PC-3 (cell line): ENCODE data around the gene HNRNPH2. TPM values are rescaled to one million over a fixed set of nuclear protein-coding genes. Genes with fewer than 3 reads are reported as not detected.

Experiments used
- ATAC-seq: fragments of 200-7000 bp; cut with Tn5 transposase; 2 replicates; pipeline ENCODE4 v1.9.1; 2020; ENCODE audit warnings: mild to moderate bottlenecking, moderate library complexity
- BruUV-seq: library from RNA; stranded (reverse); fragments of 400-500 nt; replicated peaks from 2 replicates; lab custom pipeline; 2021; lab: Mats Ljungman, UMichigan
- CTCF ChIA-PET: fragments of 300-600 bp; sonication (Branson Sonifier 250); formaldehyde crosslinking; loops from one replicate; lab custom pipeline; 2022; ENCODE audit warnings: antibody characterized with exemption; lab: Charles Lee
- POLR2A ChIA-PET: fragments of 300-600 bp; sonication (Branson Sonifier 250); formaldehyde crosslinking; loops from one replicate; lab custom pipeline; 2022; ENCODE audit warnings: antibody characterized with exemption; ENCODE audit not compliant: unreplicated experiment; lab: Charles Lee
- DNase-seq: peaks from one replicate; pipeline ENCODE4 v3.0.0-alpha.2; 2015
- H2AFZ ChIP-seq: fragments of 300-600 bp; sonication (generic); 2 replicates; pipeline ENCODE4 v1.6.0; 2016; ENCODE audit warnings: antibody characterized with exemption, low read length
- H3F3A ChIP-seq: fragments of 300-600 bp; sonication (generic); one replicate; pipeline ENCODE4 v1.6.0; 2017; ENCODE audit warnings: antibody characterized with exemption, low read length, control low read depth, mild to moderate bottlenecking; ENCODE audit not compliant: unreplicated experiment
- H3K27ac ChIP-seq: fragments of 300-600 bp; sonication (generic); 2 replicates; pipeline ENCODE4 v1.5.1; 2016; ENCODE audit warnings: mild to moderate bottlenecking, low read length
- H3K27me3 ChIP-seq: fragments of 300-600 bp; sonication (generic); 2 replicates; pipeline ENCODE4 v1.6.1; 2016; ENCODE audit warnings: low read length, mixed read lengths
- H3K36me3 ChIP-seq: fragments of 300-600 bp; sonication (generic); 2 replicates; pipeline ENCODE4 v1.6.1; 2016; ENCODE audit warnings: low read depth, mixed run types, low read length, mixed read lengths
- H3K4me1 ChIP-seq: fragments of 300-600 bp; sonication (generic); 2 replicates; pipeline ENCODE4 v1.5.1; 2016; ENCODE audit warnings: low read length; ENCODE audit not compliant: insufficient read depth
- H3K4me2 ChIP-seq: fragments of 300-600 bp; sonication (generic); 2 replicates; pipeline ENCODE4 v1.6.0; 2016; ENCODE audit warnings: low read length
- H3K4me3 ChIP-seq: fragments of 300-600 bp; sonication (generic); 2 replicates; pipeline ENCODE4 v1.5.1; 2016; ENCODE audit warnings: mild to moderate bottlenecking, low read length, mixed read lengths
- H3K79me2 ChIP-seq: fragments of 300-600 bp; sonication (generic); 2 replicates; pipeline ENCODE4 v1.6.1; 2017; ENCODE audit warnings: low read length, mixed read lengths
- H3K9ac ChIP-seq: fragments of 300-600 bp; sonication (generic); 2 replicates; pipeline ENCODE4 v1.6.0; 2016; ENCODE audit warnings: mild to moderate bottlenecking, low read length
- H3K9me2 ChIP-seq: fragments of 300-600 bp; sonication (generic); replicated peaks from 2 replicates; pipeline ENCODE4 v1.6.1; 2016; ENCODE audit warnings: mixed run types, low read length, mixed read lengths
- H3K9me3 ChIP-seq: fragments of 300-600 bp; sonication (generic); 2 replicates; pipeline ENCODE4 v1.6.1; 2016; ENCODE audit warnings: low read length, mixed read lengths
- H4K20me1 ChIP-seq: fragments of 300-600 bp; sonication (generic); 2 replicates; pipeline ENCODE4 v1.6.1; 2016; ENCODE audit warnings: low read length, mixed read lengths
- CTCF ChIP-seq: fragments of 300-600 bp; sonication (generic); conservative IDR thresholded peaks from 2 replicates; pipeline ENCODE4 v1.5.1; 2017; ENCODE audit warnings: antibody characterized with exemption, low read depth, mild to moderate bottlenecking, low read length
- EZH2 ChIP-seq: fragments of 300-600 bp; sonication (generic); IDR thresholded peaks from one replicate; pipeline ENCODE4 v1.6.1; 2017; ENCODE audit warnings: antibody characterized with exemption, mild to moderate bottlenecking, low read length; ENCODE audit not compliant: unreplicated experiment
- EZH2phosphoT487 ChIP-seq: fragments of 300-600 bp; sonication (generic); IDR thresholded peaks from 2 replicates; pipeline ENCODE4 v1.6.1; 2018; ENCODE audit warnings: mild to moderate bottlenecking, antibody characterized with exemption, low read length, borderline replicate concordance
- intact Hi-C: fragments of 100-400 bp; cut with micrococcal nuclease; formaldehyde crosslinking; loops from 2 replicates; pipeline ENCODE4 v1.9.0; 2023
- total RNA-seq: library from RNA; depleted of rRNA; stranded (reverse); fragments of >200 nt; gene quantifications from 2 replicates; pipeline ENCODE4 v1.2.3, GENCODE V29; 2014

HNRNPH2 gene
- total RNA-seq, 1 experiment from 2014 or later, result 54.8 TPM

GRCh38 chrX:101370888-101371504, 37.0 kb upstream of the HNRNPH2 start:
- Histone ChIP-seq H3K79me2 (no peaks in the 10 kb centered on the region), H3K36me3 (no peaks in the 10 kb centered on the region), H3K9me2 (no peaks in the 10 kb centered on the region), H4K20me1 (no peaks in the 10 kb centered on the region), H3K9ac (no peak overlapping the region), H2AFZ (no peak overlapping the region), H3K4me2 (no peak overlapping the region), H3K27me3 (peaks cover 5% of the 10 kb centered on the region; the same call in 1 of the 2 replicates), H3F3A (no peaks in the 10 kb centered on the region), H3K27ac (no peak overlapping the region), H3K4me3 (no peak overlapping the region), H3K9me3 (no peaks in the 10 kb centered on the region), H3K4me1 (no peaks in the 10 kb centered on the region)
- DNase-seq, result no peak
- intact Hi-C loops, result no loop called here
- POLR2A ChIA-PET, result no interaction called here
- CTCF ChIA-PET, result no interaction called here
- no peak for ATAC-seq
- TF ChIP-seq EZH2phosphoT487 (no peak), CTCF (no peak), EZH2 (no peak)
- no TSS peak for BruUV-seq

- POLR2A ChIA-PET, result no interaction called here
- intact Hi-C loops, result no loop called here
- Histone ChIP-seq H2AFZ (no peak overlapping the region), H3K4me1 (no peaks in the 10 kb centered on the region), H3K36me3 (no peaks in the 10 kb centered on the region), H3K79me2 (no peaks in the 10 kb centered on the region), H3K4me2 (no peak overlapping the region), H3K9me3 (no peaks in the 10 kb centered on the region), H3K9me2 (no peaks in the 10 kb centered on the region), H4K20me1 (no peaks in the 10 kb centered on the region), H3K27ac (no peak overlapping the region), H3K9ac (no peak overlapping the region), H3F3A (no peaks in the 10 kb centered on the region), H3K4me3 (no peak overlapping the region), H3K27me3 (no peaks in the 10 kb centered on the region)
- CTCF ChIA-PET, result no interaction called here
- BruUV-seq, result no TSS peak
- ATAC-seq (no peak), DNase-seq (no peak)
- TF ChIP-seq EZH2phosphoT487, result no peak
Observed at GRCh38 chrX:101377547-101377946, 30.5 kb upstream of the HNRNPH2 start.

- Histone ChIP-seq H2AFZ (no peak overlapping the region), H3K27me3 (no peaks in the 10 kb centered on the region), H3K4me1 (no peaks in the 10 kb centered on the region), H3K4me2 (no peak overlapping the region), H3K36me3 (no peaks in the 10 kb centered on the region), H3K27ac (no peak overlapping the region), H3K9me2 (no peaks in the 10 kb centered on the region), H3K9me3 (no peaks in the 10 kb centered on the region), H3K4me3 (no peak overlapping the region), H4K20me1 (no peaks in the 10 kb centered on the region), H3K79me2 (no peaks in the 10 kb centered on the region), H3K9ac (no peak overlapping the region), H3F3A (no peaks in the 10 kb centered on the region)
- TF ChIP-seq EZH2phosphoT487 (no peak), CTCF (no peak), EZH2 (no peak)
- no TSS peak for BruUV-seq
- ChIA-PET CTCF (no interaction called here), POLR2A (no interaction called here)
- intact Hi-C loops, result no loop called here
- DNase-seq (no peak), ATAC-seq (no peak)
Observed at GRCh38 chrX:101383679-101384205, 24.3 kb upstream of the HNRNPH2 start.
